Measurements from ENCODE around the gene MATK.

Gene MATK

GRCh38 chr19:3814648-3815047 is 28.5 kb upstream of the MATK start:
- no peak for DNase-seq

GRCh38 chr19:3813473-3814392 is 27.6 kb upstream of the MATK start:
- DNase-seq, result no peak

- DNase-seq, result no peak
Observed at GRCh38 chr19:3810708-3811355, 24.7 kb upstream of the MATK start.

- no peak for DNase-seq
Observed at GRCh38 chr19:3809881-3810707, 23.9 kb upstream of the MATK start.

DNA sequence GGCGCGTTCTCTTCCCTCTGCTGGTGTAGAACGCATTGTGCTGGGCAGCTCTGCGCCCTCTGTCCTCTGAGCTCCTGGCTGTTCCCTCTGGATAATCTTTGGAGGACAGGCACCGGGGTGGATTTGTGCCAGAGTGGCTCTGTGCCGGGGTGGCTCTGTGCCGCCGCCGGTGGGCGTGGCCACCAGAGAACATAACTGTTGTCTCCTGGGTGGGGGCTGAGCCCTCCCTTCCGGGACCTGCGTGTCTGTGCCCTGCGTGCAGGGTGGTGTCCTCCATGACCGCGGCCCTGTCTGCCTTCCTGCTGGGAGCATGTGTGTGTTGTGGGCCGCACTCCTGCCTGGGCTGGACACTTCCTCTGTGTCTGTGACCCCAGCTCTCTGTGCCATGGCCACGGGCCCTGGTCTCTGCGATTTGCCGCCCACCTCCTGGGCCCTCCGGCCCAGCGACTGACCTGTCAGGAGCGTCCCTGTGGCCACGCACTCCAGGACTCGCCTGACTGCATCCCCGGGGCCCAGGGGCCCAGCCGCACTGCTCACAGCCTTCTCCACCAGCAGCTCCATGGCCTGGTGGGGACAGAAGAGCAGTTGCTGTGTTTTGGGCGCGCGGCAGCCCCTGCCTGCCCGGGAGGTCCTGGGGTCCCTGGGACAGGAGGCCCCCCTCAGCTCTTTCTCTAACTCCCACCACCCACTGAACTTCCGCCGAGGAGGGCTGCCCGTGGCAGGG is 22.4 kb upstream of the MATK start:
- DNase-seq, result no peak

DNA sequence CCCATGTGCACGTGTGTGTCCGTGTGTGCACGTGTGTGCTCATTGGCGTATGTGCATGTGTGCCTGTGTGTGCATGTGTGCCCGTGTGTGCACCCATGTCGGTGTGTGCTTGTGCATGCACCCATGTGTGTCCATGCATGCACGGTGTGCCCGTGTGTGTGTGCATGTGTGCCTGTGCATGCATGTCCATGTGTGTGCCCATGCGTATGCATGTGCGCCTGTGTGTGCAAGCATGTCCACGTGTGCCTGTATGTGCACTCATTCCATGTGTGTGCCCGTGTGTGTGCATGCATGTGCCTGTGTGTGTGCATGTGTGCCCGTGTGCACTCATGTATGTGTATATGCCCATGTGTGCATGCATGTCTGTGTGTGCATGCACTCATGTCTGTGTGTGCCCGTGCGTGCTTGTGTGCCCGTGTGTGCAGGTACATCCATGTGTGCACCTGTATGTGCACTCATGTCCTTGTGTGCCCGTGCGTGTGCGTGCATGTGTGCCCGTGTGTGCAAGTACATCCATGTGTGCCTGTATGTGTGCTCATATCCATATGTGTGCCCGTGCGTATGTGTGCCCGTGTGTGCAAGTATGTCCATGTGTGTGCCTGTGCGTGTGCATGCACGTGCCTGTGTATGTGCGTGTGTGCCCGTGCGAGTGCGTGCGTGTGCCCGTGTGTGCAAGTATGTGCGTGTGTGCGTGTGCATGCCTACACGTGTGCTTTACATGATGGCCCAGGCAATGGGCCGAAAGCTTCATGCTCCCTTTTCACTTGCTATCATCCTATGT is 21.6 kb upstream of the MATK start:
- no peak for DNase-seq

DNA sequence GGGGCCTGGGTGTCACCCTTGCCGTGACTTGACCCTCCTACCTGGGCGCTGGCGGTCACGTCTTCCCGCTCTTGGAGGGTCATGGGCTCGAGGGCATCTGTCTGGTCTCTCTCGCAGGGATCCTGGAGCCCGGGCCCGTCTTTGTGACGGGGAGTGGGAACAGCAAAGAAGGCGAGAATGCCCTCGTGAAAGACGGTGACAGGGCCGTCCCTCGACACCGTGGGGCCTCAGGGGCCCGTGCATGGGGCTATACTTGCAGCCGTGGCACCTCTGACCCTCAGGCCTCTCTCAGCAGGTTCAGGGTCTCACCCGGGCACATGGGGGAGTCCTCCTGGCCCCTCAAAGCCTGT is 20.9 kb upstream of the MATK start:
- DNase-seq, result no peak

DNA sequence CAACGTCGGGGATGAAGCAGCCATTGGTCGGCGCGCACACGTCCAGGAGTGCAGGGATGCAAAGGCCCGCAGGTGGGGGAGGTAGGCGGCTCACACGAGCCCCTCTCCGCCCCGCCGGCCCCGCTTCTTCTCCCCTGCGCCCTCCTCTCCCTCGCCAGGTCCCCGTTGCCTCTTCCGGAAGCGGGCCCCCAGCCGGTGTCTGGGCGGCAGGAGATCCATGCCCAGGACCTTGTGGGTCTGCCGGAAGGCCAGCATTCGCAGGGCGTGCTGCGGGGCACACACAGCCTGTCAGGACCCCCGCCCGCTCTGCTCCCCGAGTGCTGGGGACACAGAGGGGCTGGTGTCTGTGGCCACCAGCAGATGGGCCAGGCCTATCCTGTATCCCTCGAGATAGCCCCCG is 19.7 kb upstream of the MATK start:
- no peak for DNase-seq

DNA sequence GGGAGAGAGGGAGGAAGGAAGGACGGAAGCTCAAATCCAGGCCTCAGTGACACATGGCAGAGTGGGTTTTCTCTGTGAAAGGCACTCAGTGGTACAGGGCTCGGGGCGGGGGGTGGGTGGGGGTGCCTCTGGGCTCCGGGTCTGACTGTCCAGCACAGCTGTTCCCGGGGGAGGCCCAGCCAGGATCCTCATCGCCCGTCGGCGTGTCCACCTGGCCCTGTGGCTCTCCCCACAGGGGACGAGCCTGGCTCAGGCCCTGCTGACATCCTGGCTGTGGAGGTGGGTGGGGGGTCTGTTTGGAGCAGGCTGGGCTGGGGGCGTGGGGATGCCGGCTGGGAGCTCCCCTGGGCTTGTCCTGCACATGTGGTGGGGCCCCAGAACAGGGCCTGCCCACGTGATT is 18.2 kb upstream of the MATK start:
- no peak for DNase-seq

- no peak for DNase-seq
Observed at GRCh38 chr19:3803986-3804385, 17.8 kb upstream of the MATK start.

GRCh38 chr19:3803114-3803888 is 17.1 kb upstream of the MATK start:
- no peak for DNase-seq

DNA sequence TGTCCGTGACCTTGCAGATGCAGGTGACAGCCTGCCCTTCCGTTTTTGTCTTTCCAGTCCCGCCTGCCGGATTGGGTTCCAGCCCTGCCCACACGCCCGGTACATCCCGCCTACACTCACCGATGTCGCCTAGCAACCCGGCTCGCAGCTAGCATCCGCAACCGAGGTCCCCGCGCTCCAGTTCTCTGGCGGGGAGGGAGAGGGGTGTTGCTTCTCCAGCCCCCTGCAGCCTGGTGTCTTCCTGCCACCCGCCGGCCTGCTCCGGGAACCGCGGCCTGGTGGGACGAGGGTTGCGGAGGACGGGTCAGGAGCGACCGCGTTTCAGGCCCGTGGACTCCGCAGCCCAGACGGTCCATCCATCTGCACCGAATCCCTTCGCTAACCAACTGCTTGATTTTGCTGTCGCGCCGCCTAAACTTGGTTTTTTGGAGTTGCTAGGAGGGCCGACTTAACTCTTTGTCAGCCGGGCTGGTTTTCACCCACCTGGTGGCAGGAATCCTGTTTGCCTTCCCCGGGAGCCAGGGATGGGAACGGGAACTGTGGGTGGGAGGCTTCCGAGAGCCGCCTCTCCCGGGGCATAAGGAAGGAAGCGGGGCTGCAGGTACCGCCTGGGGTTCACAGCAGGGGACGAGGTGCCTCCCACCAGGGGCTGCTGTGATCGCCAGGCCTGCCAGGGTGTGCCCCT is 15.4 kb upstream of the MATK start:
- DNase-seq, result no peak

DNA sequence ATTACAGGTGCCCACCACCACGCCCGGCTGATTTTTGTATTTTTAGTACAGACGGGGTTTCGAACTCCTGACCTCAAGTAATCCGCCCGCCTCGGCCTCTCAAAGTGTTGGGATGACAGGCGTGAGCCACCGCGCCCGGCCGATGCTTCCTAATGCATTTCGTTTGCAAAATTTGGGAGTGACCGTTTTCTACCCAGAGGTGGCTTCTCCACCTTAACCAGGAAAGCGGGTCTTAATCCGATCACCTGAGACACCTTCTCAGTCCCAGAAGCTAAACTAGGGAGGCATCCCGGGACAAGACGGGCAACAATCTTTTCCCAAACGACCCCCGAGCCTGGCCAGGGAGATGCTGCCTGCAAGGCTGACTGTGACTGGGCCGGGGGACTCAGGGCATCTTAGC is 14.8 kb upstream of the MATK start:
- DNase-seq, result no peak

DNA sequence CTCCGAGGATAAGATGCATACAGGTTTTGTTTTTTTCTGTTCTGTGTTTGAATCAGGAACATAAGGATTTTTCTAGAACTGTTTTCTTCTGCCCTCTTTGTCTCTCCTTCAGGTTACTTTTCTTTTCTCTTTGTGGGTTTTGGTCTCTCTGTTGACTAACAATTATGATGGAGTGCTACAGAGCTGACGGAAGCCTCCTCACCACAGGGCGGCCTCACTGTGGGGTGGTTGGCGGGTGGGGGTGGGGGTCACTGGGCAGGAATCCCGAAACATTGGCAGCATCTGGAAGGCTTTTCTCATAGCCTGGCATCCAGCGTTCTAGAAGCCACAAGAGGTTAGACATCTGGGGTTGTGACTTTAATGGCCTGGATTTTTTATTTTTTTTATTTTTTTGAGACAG is 12.0 kb upstream of the MATK start:
- DNase-seq, result no peak

DNA sequence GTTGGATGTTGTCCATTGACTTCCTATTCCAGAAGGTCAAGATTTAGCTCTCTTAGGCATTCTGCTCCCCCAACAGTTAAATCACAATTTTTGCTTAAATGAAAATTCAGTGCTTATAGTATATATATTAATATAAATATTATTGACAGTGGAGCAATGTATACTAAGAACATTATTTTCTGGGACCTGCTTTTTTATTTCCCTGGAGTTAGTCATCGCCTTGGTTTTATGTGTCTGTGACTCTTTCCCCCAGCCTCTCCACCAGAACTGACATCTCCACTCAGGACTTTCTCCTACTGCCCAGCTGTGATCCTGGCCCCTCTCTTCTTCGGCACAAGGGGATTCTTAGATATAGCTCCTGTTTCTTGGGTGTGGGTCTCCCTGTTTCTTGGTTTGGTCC is 10.2 kb upstream of the MATK start:
- no peak for DNase-seq

DNA sequence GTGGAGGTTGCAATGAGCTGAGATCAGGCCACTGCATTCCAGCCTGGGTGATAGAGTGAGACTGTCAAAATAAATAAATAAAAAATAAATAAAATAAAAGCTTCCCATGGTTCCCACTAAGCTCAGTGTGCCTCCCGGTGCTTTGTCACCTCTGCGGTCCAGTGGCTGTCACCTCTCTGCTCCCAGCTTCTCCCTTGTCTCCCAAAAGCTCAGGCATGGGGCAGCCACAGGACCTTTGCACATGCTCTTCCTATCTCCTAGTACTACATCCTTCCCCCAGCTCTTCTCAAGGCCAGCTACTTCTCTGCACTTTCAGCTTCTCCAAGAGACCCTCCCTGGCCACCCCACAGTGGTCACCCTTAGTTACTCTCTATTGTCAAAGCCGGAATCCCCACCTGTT is 7.6 kb upstream of the MATK start:
- no peak for DNase-seq

GRCh38 chr19:3792114-3792513 is 5.9 kb upstream of the MATK start:
- no peak for DNase-seq

DNA sequence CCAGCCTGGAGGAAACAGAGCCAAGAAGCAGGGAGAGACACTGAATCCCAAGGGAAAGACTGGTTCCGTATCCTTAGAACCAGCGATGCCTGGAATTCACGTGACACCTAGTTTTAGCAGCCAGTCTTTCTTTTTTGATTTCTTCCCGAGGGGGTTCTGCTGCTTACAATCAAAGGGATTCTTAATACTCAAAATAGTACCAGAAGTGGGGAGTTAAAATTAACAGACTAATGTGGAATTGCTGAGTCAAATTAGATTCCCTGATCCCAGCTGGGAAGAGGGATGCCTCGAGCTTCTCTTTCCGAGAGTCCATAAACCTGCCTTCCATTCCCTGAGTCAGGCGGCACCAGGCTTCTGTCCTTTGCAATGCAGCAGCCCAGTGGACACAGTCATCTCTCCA is 4.8 kb upstream of the MATK start:
- DNase-seq, result no peak

DNA sequence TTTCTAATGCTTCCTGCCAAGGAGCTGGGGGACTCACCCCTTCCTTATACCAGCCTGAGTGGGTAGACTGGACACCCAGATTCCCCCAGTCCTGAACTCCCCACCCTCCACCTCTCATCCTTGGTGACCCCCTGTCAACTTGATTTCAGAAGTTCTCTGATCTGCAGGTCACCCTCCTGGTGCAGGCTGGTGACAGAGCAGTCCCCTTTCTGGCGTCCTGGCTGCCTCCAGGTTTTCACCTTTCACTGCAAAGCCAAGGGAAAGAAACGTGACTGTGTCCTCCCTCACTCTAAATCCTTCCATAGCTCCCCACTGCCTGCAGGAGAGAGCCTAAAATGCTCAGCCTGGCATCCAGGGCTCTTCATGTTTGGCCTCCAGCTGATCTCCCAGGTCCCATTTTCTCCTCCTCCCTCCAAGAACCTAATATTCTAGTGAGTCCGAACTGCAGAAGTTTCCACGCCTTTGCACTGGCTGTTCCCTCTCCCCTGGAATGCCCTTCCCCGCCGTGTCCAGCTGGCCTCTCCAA is 4.1 kb upstream of the MATK start:
- DNase-seq, result no peak

DNA sequence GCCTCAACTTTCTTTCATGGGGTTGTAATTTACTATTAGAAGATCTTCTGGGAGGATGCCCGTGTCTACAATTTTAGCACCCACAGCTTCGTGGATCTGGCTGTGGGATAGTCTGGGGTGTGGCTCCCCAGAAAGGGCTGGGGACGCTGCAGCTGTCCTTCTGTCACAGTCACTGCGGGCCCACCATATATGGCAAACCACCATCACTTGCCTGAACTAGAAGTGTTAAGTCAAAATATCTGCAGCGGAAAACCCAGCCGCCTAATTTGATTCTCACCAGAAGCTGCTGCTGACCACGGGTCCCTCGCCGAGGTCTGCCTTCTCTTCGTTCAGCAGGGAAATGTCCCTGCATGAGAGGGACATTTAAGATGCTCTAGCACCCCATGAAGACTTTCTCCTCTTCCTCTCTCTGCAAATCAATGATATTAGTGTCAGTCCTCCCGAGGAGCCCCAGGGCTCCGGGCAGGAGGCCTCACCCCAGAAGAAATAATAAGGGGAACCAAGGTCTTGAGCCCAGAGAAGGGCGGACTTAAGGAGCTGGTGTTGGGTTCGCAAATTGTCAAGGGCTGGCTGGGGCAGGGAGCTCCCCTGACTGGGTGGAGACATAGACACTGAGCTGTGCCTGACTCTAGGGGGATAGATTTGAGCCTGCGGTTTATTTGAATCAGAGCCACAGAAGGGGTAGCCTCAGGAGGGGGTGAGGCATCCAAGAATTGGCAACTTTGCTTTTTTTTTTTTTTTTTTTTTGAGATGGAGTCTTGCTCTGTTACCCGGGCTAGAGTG is 3.0 kb upstream of the MATK start:
- no peak for DNase-seq
